SKM-1 (cell line): ENCODE results near the gene MRAP2.
"Not testable (repeated sequence)": the region's sequence is repeated elsewhere in the genome, so short reads cannot be mapped to it uniquely, and the experiment has no call there.

Experiments
- DNase-seq: peaks from one replicate; lab custom pipeline; 2025; ENCODE audit not compliant: unreplicated experiment; lab: John Stamatoyannopoulos, UW

MRAP2 gene

DNA sequence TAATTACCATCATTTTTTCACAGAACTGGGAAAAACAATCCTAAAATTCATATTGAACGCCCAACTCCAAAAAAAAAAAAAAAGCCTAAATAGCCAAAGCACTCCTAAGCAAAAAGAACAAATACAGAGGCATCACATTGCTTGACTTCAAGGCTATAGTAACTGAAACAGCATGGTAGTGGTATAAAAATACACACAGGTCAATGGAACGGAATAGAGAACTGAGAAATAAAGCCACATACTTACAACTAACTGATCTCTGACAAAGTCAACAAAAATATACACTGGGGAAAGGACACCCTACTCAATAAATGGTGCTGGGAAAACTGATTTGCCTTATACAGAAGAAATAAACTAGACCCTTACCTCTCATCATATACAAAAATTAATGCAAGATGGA is 89.6 kb downstream of the MRAP2 start:
- DNase-seq, result no peak

DNA sequence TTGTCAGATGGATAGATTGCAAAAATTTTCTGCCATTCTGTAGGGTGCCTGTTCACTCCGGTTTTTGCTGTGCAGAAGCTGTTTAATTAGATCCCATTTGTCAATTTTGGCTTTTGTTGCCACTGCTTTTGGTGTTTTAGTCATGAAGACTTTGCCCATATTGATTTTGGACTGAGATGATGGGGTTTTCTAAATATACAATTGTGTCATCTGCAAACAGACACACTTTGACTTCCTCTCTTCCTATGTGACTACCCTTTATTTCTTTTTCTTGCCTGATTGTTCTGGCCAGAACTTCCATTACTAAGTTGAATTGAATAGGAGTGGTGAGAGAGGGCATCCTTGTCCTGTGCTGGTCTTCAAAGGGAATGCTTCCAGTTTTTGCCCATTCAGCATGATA is 96.0 kb downstream of the MRAP2 start:
- not testable (repeated sequence) for DNase-seq

DNA sequence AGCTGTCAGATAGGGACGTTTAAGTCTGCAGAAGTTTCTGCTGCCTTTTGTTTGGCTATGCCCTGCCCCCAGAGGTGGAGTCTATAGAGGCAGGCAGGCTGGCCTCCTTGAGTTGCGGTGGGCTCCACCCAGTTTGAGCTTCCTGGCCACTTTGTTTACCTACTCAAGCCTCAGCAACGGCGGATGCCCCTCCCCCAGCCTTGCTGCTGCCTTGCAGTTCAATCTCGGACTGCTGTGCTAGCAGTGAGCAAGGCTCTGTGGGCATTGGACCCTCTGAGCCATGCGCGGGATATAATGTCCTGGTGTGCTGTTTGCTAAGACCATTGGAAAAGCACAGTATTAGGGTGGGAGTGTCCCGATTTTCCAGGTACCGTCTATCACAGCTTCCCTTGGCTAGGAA is 99.8 kb downstream of the MRAP2 start:
- not testable (repeated sequence) for DNase-seq

DNA sequence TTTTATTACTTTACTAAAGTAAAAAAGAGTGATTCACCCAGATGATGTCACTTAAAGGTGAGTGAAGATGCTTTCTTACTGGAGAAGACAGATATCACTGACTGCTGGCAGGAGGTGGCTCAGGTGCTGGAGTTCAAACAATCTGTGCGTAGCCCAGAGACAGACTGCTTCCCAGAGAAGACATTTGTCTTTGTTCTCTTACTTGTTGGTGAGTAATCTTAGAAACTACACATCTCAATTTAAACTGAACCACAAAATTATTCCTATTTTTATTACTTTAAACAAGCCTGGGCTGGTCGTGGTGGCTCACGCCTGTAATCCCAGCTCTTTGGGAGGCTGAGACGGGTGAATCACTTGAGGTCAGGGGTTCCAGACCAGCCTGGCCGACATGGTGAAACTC is 101.7 kb downstream of the MRAP2 start:
- no peak for DNase-seq

DNA sequence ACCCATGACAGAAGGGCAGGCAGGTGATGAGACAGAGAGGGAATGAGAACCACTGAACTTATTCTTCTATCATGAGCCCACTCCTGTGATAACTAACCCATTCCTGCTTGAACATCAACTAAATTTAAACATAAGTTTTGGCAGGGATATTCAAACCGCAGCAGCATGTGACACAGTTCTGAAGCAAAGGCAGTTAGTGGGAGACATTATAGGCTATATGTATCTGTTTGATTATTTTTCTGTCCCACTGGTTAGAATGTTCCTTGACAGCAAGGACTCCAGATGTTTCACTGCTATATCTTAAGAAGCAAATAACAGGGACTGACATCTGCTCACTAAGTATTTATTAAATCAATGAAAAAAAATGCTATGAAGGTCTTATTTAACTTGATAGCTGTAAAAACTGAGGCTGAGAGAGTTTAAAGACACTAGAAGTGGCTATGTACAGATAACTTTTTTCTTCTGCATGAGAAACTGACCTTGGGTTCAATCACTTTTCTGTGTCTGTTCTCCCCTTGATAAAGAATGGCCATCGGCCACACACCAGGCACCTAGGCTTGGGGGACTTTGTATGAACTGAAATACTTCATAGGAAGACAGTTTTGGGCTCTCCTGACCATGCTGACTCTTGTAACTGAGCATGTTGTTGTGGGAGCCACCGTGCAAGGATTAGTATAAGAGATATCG is 102.9 kb downstream of the MRAP2 start:
- DNase-seq, result no peak

DNA sequence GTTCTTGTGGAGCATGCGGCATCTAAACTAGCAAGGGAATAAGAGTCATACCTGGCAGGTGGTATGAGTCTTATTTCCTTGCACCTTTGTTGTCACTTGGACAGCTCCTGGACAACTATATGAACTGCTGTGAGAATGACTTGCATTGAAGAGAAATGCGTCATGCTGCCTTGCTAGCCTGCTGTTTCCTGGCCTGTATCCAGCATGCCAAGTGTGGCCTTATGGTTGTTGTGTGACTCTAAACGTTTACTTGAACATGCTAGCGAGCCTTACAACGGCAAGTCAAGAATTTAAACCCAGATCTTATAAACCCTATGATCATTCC is 103.4 kb downstream of the MRAP2 start:
- no peak for DNase-seq

DNA sequence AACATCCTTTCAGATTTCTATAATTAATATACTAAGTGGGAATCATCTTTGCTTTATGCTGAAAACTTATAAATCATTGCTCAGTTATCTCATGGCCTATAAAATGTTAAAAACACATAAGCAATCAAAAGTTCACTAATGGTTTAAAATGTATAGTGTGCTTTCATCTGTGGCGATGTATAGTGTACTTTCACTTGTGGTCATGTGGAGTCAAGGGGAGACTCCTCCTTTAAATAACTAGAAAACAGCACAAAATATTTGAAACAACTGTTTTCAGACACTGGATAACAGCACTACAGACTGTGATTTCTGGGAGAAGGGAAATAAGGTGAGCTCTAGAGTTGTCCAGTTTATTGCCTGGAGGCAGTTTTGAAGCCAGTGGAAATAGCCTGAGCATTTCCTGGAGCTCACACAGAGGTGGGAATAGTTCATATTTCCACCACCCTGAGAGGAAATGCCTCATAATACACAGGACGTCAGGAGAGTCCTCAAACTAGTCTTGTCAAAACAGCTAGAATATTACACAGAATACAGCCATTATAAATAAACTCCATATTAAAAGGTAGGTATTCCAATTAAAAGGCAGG is 104.5 kb downstream of the MRAP2 start:
- no peak for DNase-seq

DNA sequence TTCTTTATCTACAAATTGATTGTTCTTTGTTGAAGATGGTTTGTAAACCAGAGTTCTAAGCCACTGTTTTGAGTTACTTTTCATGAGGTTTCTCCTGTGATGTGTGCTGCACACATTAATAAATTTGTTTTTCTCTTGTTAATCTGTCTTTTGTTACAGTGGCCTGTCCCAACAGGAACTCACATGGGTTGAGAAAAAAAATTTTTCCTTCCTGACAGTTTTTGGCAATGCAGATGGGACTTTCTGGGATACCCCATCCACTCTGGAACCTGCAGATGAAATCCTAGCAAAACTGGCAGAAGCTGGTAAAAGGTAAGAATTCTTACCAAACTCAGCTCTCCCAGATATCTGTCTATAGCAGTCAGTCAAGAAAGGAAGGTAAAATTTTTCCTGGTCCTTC is 105.7 kb downstream of the MRAP2 start:
- no peak for DNase-seq
